HS-5 (cell line): ENCODE results near the gene P2RX6.

Experiments
- DNase-seq: peaks from one replicate; pipeline ENCODE4 v3.0.0-alpha.2; 2012; ENCODE audit warnings: low read depth

P2RX6 gene

DNA sequence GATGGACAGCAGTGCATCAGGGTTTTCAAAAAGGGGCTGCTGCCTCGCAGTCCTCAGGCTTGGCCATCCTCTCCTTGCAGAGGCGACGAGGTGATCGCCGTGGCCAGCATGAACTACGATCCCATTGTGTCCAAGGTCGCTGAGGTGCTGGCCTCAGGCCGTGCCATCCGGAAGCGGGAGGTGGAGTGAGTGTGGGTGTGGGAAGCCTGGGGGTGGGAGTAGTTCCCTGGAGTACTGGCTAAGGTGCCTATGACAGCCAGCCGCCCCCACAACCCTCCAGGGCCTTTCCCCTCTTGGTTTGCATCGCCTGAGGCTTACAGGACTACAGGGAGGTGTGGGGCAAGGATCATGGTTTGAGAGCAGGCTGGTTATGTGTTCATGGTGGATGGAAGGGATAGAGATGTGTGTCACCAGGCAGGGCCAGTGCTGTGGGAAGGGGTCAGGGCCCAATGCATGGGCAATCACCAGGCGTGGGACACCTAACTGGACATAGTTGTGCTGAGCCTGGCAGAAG lies 35.0 kb upstream of the P2RX6 start:
- DNase-seq = no peak

GRCh38 chr22:20980523-20980922 lies 34.4 kb upstream of the P2RX6 start:
- DNase-seq = no peak

- DNase-seq = no peak
Measured at GRCh38 chr22:20980938-20981722, 33.8 kb upstream of the P2RX6 start.

- DNase-seq = no peak
Measured at GRCh38 chr22:20981787-20982562, 33.0 kb upstream of the P2RX6 start, which contains the start of gene LZTR1. Gene LZTR1 (plus strand): TSS chr22:20982297. CDS start chr22:20982372, 75 bp downstream.

- DNase-seq = no peak
Measured at GRCh38 chr22:20982563-20982882, 32.4 kb upstream of the P2RX6 start.

- no peak for DNase-seq
Measured at GRCh38 chr22:20983081-20983771, 31.7 kb upstream of the P2RX6 start.

- no peak for DNase-seq
Measured at GRCh38 chr22:20985720-20986119, 29.2 kb upstream of the P2RX6 start.

GRCh38 chr22:20986365-20986764 lies 28.6 kb upstream of the P2RX6 start:
- no peak for DNase-seq

DNA sequence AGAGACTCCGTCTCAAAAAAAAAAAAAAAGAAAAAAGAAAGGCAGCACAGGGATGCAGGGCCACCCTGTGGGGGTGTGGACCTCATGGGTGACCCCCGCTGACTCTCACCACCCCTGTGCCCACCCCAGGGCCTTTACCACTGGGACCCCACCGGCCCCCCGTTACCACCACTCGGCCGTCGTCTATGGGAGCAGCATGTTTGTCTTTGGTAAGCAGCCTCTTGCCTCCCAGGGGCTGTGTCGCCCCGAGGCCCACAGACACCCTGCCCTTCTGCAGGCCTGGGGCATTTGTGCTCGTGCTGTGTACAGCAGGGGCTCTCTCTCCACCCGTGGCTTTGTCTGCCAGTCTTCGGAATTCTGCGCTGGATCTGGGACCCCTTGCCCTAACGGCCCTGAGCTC lies 27.6 kb upstream of the P2RX6 start:
- no peak for DNase-seq

DNA sequence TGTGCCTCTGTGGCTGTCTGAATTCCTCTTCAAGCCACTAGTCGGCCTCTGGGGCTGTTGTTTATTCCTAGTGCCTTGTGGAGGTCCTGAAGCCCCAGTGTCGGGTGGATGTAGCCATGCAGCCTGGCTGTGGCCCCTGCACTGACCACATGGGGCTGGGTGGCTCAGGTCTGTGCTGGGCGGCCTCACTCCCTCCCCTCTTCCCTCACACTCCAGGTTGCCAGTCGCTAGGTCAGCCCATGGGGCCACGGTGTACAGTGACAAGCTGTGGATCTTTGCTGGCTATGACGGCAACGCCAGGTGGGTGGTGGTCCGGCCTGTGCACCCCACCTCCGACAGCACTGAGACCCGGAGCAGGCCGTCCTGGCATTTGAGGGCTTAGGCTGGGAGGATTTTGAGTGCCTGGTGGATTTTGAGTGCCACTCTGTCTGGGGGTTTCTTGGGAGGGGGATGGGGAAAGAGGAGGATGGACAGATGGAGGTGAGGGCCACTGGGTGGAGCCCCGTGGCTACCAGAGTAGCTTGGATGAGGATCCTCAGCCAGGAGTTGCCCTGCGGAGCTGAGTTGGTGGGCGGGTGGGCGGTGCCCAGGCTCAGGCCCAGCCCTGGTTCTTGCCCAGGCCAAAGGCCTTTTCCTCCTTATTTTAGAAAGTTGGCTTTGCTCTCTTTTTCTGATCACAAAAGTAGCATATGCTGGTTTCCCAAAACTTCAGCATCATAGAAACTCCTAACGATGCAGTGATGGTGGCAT lies 26.2 kb upstream of the P2RX6 start:
- no peak for DNase-seq

- no peak for DNase-seq
Measured at GRCh38 chr22:20989323-20990138, 25.4 kb upstream of the P2RX6 start.

DNA sequence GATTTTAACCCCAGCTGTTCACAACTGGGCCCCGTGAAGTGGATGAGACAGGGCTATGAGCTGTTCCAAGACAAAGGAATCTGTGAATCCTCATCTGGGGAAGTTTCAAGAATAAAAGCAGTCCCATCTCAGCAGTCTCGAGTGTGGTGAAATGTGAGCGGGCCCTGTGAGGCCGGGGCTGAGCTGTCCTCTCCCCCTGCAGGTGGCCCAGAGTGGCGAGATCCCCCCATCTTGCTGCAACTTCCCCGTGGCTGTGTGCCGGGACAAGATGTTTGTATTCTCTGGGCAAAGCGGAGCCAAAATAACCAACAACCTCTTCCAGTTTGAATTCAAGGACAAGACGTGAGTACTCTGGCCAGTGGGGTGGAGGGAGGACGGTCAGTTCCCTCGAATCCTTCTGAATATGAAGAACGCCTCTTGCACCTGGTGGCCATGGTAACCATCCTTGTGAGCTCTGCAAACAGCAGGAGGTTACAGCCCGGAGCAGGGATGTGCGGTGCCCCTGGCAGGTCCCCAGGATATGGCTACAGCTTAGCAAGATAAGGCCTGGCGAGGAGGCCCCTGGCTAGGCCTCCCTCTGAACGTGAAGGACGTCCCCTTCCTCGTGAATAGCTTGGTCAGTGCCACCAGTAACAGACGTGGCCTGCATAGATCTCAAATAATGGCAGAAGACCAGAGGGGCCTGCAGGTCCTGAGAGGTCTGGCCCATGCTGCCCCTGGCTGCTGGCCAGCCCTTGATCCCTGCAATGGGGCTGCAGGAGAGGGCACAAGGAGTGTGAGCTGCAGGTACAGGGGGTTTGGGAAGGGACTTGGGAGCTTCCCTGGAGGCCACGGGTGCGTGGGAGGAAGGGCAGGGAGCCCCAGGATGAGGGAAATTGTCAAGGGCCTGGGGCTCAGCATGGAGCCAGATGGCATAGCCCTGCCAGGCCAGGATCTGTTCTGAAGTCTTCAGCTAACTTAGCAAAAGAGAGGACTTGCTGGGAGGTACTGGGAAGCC lies 24.5 kb upstream of the P2RX6 start:
- DNase-seq = no peak

DNA sequence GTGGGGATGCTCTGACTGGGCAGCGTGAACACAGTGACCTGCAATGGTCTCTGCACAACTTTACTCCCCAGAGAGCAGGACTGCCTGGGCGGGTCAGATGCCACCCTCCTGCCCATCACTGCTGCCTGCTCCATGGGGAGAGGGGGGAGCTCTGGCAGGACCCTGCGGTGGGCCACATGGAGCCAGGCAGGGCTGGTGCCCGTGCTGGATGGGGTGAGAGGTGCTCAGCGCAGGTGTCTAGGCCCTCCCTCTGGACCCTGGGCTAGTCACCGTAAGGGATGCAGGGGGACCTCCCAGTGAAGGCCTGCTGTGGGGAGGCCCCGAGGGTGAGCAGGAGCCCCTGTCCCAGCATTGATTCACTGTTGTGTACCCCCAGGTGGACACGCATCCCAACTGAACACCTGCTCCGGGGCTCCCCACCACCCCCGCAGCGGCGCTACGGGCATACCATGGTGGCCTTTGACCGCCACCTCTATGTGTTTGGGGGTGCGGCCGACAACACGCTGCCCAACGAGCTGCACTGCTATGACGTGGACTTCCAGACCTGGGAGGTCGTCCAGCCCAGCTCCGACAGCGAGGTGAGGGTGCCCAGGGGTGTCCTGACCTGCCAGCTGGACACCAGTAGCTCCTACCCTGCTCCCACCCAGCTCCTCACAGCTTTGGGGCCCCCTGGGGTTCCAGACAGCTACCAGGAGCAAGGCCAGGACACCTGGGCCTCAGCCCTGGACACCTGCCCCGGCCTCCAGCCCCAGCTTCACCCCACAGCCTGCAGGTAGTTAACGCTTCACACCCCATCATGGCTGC lies 23.5 kb upstream of the P2RX6 start:
- no peak for DNase-seq

- no peak for DNase-seq
Measured at GRCh38 chr22:20992056-20992442, 22.9 kb upstream of the P2RX6 start.

- DNase-seq = no peak
Measured at GRCh38 chr22:20992456-20993303, 22.3 kb upstream of the P2RX6 start.

DNA sequence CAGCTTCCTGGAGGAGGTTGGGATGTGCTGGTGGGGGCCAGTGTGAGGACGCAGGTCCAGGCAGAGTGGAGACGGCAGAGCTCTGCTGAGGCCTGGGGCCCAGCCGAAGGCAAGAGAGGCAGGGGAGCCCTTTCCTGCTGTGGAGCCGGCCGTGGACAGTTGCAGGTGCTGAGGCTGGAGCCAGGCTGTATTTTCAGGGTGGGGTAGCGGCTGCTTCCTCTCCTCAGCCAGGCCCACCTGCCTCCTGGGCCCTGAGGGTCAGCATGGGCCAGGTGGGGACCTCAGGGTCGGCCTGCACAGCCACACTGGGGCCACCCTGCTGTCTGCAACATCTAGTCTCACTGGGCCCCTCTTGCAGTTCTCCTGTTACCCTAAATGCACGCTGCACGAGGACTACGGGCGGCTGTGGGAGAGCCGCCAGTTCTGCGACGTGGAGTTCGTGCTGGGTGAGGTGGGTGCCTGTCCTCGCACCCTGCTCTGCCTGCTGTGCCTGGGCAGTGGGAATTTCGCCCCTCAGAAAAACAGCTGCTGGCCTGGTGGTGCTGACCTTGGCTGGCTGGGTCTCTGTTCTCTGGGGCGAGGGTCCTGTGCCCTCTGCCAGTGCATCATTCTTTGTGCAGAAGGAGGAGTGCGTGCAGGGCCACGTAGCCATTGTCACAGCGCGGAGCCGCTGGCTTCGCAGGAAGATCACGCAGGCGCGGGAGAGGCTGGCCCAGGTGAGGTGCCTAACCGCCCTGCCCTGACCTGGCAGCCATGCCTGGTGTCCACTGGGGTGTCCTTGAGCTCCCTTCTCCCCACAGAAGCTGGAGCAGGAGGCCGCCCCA lies 21.4 kb upstream of the P2RX6 start:
- no peak for DNase-seq
